ENCODE data around the gene XPOT.
"Not testable (repeated sequence)": the region's sequence is repeated elsewhere in the genome, so short reads cannot be mapped to it uniquely, and the experiment has no call there.

- not testable (repeated sequence) for TF ChIP-seq PKNOX1 (IDR thresholded peaks at IDR 0.05); FOXM1 (IDR thresholded peaks at IDR 0.05; ENCODE audit: borderline replicate concordance); NFRKB (IDR thresholded peaks at IDR 0.05); SP1 (IDR thresholded peaks at IDR 0.05); SUZ12 (IDR thresholded peaks at IDR 0.05); BHLHE40 (IDR thresholded peaks at IDR 0.05; ENCODE audit: borderline replicate concordance); FOXA1 (IDR thresholded peaks at IDR 0.05); FOXK2 (IDR thresholded peaks at IDR 0.05); HDGF (IDR thresholded peaks at IDR 0.05; ENCODE audit: borderline replicate concordance); ARNT (IDR thresholded peaks at IDR 0.05); CTBP1 (IDR thresholded peaks at IDR 0.05; ENCODE audit: borderline replicate concordance); ELF4 (IDR thresholded peaks at IDR 0.05); ZNF384 (IDR thresholded peaks at IDR 0.05)
Measured at GRCh38 chr12:64356209-64356608, 48.0 kb upstream of the XPOT start.

All from HEK293T (cell line).